ENCODE results near the gene MGLL.

DNA sequence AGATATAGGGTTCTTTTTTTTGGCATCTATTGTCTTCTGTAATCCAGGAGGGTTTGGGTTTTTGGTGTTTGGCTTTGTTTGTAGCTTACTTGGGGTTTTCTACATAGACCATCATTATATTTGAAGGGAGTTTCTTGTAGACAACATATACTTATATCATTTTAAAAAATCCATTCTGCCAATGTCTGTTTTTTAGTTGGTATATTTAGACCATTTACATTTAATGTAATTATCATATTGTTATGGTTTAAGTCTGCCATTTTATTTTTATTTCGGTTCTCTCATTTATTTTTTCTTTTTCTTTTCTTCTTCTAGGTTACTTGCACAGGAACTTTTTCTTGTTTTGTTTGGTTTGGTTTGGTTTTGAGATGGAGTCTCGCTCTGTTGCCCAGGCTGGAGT, 5.5 kb upstream of the MGLL start:
- TF ChIP-seq CTCF (IDR thresholded peaks at IDR 0.05; ENCODE audit: borderline replicate concordance, extremely low read depth, low read length, poor library complexity, severe bottlenecking) (no peak), EZH2 (IDR thresholded peaks at IDR 0.05; ENCODE audit: borderline replicate concordance, low read depth, low read length, severe bottlenecking) (no peak)
